K562 (cell line): Measurements from ENCODE around the gene GNAZ. TPM values are rescaled to one million over a fixed set of nuclear protein-coding genes. Genes with fewer than 3 reads are reported as not detected.

Experiments used
- CREBBP ChIP-seq: IDR thresholded peaks from one replicate; pipeline ENCODE4 v1.6.1; 2012; ENCODE audit warnings: low read depth, mild to moderate bottlenecking, control low read depth, inconsistent platforms, low read length
- FOXA3 ChIP-seq, 2 experiments: fragments of 450-650 bp in 1 of 2; sonication (generic) in 1 of 2; formaldehyde crosslinking; IDR thresholded peaks in 1 of 2; conservative IDR thresholded peaks in 1 of 2; 2 replicates each; pipeline versions ENCODE4 v1.4.0 to v1.8.0; 2020 to 2022; ENCODE audit warnings: mild to moderate bottlenecking in 2 of 2, missing genetic modification reagents in 1 of 2
- IRF9 ChIP-seq: fragments of 450-650 bp; IDR thresholded peaks from 2 replicates; pipeline ENCODE4 v1.6.1; 2016; ENCODE audit warnings: missing biosample characterization, missing genetic modification characterization
- PBX2 ChIP-seq, 2 experiments: IDR thresholded peaks in 1 of 2; conservative IDR thresholded peaks in 1 of 2; 2 replicates each; pipeline ENCODE4 v1.6.1; 2016; ENCODE audit warnings: low read depth in 2 of 2, mild to moderate bottlenecking in 1 of 2, missing compliant biosample characterization in 1 of 2, missing genetic modification characterization in 1 of 2, moderate library complexity in 1 of 2
- POLR2G ChIP-seq: fragments of 200-400 bp; formaldehyde crosslinking; IDR thresholded peaks from 2 replicates; pipeline ENCODE4 v1.6.1; 2017; ENCODE audit warnings: low read depth, mild to moderate bottlenecking, antibody characterized with exemption, low read length, moderate library complexity
- RBM14 ChIP-seq: fragments of 200-400 bp; formaldehyde crosslinking; IDR thresholded peaks from 2 replicates; pipeline ENCODE4 v1.6.1; 2018; ENCODE audit warnings: low read depth, mild to moderate bottlenecking, low read length, moderate library complexity, borderline replicate concordance; ENCODE audit not compliant: insufficient read depth
- ZNF140 ChIP-seq: fragments of 250-450 bp; sonication (Bioruptor Pico); IDR thresholded peaks from 2 replicates; pipeline ENCODE4 v1.8.0; 2021; ENCODE audit warnings: moderate library complexity, mild to moderate bottlenecking, inconsistent platforms
- polyA plus RNA-seq, 8 experiments: library from polyadenylated mRNA; depleted of rRNA in 4 of 8; stranded (reverse) in 5 of 8; unstranded in 3 of 8; fragments of >200 nt; fragmentation: Nextera tagmentation in 2 of 8; fragmentation: Illumina TruSeq in 1 of 8; extraction: Ambion mirVana in 2 of 8; extraction: Trizol in 1 of 8; gene quantifications; 2 replicates each; pipeline versions ENCODE4 v1.2.1 to v1.2.3, GENCODE V29; 2011 to 2014; ENCODE audit warnings: inconsistent platforms in 1 of 8, missing spikeins in 1 of 8
- total RNA-seq, 7 experiments: library from RNA; depleted of rRNA in 6 of 7; stranded (reverse); fragments of >200 nt in 6 of 7; fragmentation: Illumina TruSeq in 2 of 7; extraction: Trizol in 2 of 7; gene quantifications; 2 replicates each; pipeline versions ENCODE4 v1.2.1 to v1.2.3, GENCODE V29; 2011 to 2021; ENCODE audit warnings: low replicate concordance in 1 of 7
- TF ChIP-seq, protein P1 (sequence below): fragments of 450-650 bp; IDR thresholded peaks from 2 replicates; pipeline ENCODE4 v1.6.1; 2016; ENCODE audit warnings: low read depth
- TF ChIP-seq, protein P2 (sequence below): fragments of 250-450 bp; sonication (Bioruptor Pico); IDR thresholded peaks from 2 replicates; pipeline ENCODE4 v1.8.0; 2022; ENCODE audit warnings: inconsistent platforms
- TF ChIP-seq, protein P3 (sequence below): sonication (generic); formaldehyde crosslinking; IDR thresholded peaks from 2 replicates; pipeline ENCODE4 v1.8.0; 2022; ENCODE audit warnings: mild to moderate bottlenecking, missing genetic modification reagents, borderline replicate concordance

GNAZ gene
- total and polyA plus RNA-seq, 9 of the 15 experiments (the other 6 are each of a cell fraction or from before 2014, with no cell fraction given): 0.04 to 0.22 (median 0.13) TPM; not detected in 3

DNA sequence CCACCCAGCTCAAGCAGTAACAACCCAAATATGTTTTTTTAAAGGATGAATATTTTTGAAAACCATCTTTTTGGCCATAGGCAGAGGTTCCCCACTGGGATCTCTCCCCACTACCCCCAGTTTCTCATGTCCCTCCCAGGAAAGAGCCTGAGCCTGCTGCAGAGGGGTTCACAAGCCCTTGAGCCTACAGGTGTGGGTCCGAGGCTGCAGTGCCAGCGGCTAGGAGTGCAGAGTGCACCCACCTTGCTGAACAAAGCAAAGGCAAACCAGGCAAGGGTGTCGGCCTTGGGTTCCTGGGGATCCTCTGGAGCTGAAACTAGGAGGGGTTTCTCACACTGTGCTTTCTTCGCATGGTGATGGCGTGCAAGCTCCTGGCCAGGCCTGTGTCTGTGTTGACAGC, 35.0 kb downstream of the GNAZ start (continued):
- TF ChIP-seq, protein P1, sequence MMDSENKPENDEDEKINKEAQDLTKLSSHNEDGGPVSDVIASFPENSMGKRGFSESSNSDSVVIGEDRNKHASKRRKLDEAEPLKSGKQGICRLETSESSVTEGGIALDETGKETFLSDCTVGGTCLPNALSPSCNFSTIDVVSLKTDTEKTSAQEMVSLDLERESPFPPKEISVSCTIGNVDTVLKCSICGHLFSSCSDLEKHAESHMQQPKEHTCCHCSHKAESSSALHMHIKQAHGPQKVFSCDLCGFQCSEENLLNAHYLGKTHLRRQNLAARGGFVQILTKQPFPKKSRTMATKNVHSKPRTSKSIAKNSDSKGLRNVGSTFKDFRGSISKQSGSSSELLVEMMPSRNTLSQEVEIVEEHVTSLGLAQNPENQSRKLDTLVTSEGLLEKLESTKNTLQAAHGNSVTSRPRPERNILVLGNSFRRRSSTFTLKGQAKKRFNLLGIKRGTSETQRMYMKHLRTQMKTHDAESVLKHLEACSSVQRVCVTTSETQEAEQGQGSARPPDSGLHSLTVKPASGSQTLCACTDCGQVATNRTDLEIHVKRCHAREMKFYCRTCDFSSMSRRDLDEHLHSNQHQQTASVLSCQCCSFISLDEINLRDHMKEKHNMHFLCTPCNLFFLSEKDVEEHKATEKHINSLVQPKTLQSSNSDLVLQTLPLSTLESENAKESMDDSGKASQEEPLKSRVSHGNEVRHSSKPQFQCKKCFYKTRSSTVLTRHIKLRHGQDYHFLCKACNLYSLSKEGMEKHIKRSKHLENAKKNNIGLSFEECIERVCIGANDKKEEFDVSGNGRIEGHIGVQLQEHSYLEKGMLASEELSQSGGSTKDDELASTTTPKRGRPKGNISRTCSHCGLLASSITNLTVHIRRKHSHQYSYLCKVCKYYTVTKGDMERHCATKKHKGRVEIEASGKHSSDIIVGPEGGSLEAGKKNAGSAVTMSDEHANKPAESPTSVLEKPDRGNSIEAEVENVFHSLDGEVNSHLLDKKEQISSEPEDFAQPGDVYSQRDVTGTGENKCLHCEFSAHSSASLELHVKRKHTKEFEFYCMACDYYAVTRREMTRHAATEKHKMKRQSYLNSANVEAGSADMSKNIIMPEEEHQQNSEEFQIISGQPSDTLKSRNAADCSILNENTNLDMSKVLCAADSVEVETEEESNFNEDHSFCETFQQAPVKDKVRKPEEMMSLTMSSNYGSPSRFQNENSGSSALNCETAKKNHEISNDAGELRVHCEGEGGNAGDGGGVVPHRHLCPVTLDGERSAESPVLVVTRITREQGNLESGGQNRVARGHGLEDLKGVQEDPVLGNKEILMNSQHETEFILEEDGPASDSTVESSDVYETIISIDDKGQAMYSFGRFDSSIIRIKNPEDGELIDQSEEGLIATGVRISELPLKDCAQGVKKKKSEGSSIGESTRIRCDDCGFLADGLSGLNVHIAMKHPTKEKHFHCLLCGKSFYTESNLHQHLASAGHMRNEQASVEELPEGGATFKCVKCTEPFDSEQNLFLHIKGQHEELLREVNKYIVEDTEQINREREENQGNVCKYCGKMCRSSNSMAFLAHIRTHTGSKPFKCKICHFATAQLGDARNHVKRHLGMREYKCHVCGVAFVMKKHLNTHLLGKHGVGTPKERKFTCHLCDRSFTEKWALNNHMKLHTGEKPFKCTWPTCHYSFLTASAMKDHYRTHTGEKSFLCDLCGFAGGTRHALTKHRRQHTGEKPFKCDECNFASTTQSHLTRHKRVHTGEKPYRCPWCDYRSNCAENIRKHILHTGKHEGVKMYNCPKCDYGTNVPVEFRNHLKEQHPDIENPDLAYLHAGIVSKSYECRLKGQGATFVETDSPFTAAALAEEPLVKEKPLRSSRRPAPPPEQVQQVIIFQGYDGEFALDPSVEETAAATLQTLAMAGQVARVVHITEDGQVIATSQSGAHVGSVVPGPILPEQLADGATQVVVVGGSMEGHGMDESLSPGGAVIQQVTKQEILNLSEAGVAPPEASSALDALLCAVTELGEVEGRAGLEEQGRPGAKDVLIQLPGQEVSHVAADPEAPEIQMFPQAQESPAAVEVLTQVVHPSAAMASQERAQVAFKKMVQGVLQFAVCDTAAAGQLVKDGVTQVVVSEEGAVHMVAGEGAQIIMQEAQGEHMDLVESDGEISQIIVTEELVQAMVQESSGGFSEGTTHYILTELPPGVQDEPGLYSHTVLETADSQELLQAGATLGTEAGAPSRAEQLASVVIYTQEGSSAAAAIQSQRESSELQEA: no peak
- TF ChIP-seq POLR2G (no peak), IRF9 (tag) (no peak), RBM14 (no peak), CREBBP (no peak), ZNF140 (no peak), FOXA3 (CRISPR knock-in tag; conservative IDR thresholded peaks at IDR 0.05 in 1 of 2, IDR thresholded peaks at IDR 0.05 in 1 of 2) (no peak), PBX2 (CRISPR knock-in tag; IDR thresholded peaks at IDR 0.05; ENCODE audit: low read depth) (peak; percentile 19; the same call in 1 of the 2 replicates), PBX2 (tag; conservative IDR thresholded peaks at IDR 0.05; ENCODE audit: low read depth) (no peak)
- TF ChIP-seq, protein P2, sequence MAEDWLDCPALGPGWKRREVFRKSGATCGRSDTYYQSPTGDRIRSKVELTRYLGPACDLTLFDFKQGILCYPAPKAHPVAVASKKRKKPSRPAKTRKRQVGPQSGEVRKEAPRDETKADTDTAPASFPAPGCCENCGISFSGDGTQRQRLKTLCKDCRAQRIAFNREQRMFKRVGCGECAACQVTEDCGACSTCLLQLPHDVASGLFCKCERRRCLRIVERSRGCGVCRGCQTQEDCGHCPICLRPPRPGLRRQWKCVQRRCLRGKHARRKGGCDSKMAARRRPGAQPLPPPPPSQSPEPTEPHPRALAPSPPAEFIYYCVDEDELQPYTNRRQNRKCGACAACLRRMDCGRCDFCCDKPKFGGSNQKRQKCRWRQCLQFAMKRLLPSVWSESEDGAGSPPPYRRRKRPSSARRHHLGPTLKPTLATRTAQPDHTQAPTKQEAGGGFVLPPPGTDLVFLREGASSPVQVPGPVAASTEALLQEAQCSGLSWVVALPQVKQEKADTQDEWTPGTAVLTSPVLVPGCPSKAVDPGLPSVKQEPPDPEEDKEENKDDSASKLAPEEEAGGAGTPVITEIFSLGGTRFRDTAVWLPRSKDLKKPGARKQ: no peak
- TF ChIP-seq, protein P3, sequence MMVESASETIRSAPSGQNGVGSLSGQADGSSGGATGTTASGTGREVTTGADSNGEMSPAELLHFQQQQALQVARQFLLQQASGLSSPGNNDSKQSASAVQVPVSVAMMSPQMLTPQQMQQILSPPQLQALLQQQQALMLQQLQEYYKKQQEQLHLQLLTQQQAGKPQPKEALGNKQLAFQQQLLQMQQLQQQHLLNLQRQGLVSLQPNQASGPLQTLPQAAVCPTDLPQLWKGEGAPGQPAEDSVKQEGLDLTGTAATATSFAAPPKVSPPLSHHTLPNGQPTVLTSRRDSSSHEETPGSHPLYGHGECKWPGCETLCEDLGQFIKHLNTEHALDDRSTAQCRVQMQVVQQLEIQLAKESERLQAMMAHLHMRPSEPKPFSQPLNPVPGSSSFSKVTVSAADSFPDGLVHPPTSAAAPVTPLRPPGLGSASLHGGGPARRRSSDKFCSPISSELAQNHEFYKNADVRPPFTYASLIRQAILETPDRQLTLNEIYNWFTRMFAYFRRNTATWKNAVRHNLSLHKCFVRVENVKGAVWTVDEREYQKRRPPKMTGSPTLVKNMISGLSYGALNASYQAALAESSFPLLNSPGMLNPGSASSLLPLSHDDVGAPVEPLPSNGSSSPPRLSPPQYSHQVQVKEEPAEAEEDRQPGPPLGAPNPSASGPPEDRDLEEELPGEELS (CRISPR knock-in tag): no peak
